HG03457 (cell line): Measurements from ENCODE around the gene PACSIN1.

Experiments used
- ATAC-seq: cut with Tn5 transposase; IDR thresholded peaks from one replicate; pipeline ENCODE4 v1.9.1; 2021; ENCODE audit warnings: moderate number of reproducible peaks; ENCODE audit not compliant: unreplicated experiment

The PACSIN1 gene

GRCh38 chr6:34560366-34561226 lies 94.7 kb downstream of the PACSIN1 start:
- ATAC-seq: no peak

- ATAC-seq: no peak
These were observed 95.3 kb downstream of the PACSIN1 start for GRCh38 chr6:34561227-34561530.

DNA sequence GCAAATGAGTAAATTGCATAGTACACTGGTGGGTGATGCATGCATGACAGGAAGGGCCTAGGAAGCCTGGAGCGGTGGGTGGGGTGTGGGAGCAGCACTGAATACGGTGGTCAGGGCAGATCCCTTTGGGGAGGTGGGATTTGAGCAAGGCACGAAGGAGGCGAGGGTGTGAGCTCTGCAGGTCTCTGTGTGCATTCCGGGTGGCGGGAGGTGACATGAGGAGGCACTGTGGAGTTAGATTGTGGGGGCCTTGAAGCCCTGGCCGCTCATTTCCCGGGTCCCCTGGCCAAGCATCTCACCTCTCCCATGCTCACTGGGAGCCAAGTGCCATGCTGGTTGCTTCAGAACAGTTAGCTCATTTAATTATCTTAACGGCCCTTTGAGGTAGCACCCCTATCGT lies 96.5 kb downstream of the PACSIN1 start:
- ATAC-seq: no peak

GRCh38 chr6:34562861-34563512 lies 97.1 kb downstream of the PACSIN1 start:
- ATAC-seq: no peak

DNA sequence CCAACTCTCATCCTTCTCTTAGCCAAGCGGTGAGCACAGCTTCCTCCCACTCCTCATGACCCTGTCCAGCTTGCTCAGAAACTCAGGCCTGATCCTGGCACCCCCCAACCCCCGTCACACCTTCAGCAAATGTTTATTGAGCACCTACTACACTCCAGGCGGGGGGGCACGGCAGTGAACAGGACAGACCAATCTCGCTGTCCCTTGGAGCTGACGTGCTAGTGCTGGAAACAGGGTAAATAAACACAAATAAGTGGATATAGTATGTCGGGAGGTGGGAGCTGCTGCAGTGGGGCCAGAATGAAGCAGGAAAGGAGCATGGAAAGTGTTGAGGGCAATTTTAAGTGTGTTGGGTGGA lies 97.6 kb downstream of the PACSIN1 start:
- ATAC-seq: no peak

- ATAC-seq: no peak
These were observed 98.3 kb downstream of the PACSIN1 start for GRCh38 chr6:34564181-34564580.

- no peak for ATAC-seq
These were observed 99.9 kb downstream of the PACSIN1 start for GRCh38 chr6:34565722-34566137.

DNA sequence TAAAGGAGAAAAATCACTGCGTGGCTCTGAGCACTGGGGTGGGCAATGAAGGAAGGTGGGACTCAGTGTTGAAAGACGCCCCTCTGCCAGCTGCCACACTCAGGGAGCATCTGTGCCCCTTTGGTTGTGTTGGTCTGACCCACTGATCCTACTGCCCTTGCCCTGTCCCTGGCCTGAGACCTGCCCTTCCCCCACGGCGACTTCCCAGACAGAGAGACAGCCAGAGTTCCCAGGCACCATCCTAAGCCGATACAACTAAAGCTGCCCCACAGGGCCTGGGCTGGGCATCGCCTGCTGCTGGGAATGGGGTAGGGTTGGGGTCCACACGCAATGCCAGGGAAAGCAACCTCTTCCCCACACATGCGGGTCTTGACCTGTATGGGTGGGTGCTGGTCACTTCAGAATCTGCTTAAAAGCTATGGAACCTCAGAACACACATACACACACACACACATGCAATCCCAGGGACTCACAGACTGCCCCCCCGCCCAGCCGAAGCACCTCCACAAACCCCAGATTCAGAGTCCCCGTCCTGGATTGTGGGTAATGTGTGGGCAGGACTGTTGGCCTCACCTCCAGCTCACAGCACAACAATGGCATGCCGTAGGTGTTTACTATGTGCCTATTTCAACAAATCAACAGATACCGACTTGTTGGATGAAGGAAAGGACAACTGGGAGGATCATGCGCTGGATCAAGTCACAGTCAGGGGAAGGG lies 101.1 kb downstream of the PACSIN1 start:
- no peak for ATAC-seq

- ATAC-seq: no peak
These were observed 102.7 kb downstream of the PACSIN1 start for GRCh38 chr6:34568341-34569201.

DNA sequence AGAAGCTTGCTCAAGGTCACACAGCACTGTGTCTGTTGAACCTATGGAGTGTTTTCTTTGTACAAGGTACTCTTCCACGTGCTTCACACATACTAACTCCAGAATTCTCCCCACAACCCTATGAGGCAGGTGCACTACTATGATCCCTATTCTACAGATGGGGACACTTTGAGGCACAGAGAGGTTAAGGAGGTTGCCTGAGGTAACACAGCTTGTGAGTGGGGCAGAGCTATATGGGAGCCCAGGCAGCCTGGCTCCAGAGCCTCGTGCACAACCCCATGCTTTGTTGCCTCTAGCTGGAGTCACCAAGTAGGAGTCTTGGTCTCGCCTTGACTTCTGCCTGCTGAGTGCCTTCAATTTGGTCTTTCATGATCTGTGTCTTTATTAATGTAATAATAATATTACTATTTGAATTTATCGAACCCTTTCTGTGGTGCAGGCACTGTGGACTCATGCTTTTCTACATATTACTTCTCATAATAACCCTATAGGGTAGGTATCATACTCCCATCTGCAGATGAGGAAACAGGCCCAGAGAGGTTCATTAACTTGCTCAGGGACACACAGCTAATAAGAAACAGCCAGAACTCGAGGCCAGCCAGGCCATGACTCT lies 103.6 kb downstream of the PACSIN1 start:
- ATAC-seq: no peak

DNA sequence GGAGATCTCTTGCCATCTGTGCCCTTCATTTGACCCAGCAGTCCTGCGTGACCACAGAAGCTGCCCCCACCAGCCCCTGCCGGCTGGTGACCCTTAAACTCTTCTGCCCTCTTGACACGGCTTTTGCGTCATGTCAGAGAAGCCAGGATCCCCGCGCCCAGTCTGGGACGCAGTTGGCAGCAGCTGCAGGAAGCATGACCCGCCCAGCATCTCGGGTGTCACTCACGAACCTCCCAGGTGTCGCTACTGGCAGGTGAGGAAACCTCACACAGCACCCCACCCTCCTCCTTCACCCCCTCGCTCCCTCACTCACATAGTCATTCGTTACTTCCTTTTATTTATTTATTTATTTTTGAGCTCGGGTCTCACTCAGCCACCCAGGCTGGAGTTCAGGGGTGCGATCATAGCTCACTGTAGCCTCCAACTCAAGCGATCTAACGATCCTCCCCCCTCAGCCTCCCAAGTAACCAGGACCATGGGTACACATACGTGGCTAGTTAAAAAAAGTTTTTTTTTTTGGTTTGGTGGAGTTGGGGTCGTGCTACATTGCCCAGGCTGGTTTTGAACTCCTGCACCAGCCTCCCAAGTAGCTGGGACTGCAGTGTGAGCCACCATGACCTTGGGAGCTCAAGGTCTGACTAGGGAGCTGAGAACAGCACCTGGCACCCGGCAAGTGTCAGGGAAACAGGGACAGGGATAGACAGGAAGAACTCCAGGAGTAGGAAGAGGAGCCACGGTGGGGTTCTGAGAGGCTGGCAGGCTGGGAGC lies 104.4 kb downstream of the PACSIN1 start:
- ATAC-seq: no peak

DNA sequence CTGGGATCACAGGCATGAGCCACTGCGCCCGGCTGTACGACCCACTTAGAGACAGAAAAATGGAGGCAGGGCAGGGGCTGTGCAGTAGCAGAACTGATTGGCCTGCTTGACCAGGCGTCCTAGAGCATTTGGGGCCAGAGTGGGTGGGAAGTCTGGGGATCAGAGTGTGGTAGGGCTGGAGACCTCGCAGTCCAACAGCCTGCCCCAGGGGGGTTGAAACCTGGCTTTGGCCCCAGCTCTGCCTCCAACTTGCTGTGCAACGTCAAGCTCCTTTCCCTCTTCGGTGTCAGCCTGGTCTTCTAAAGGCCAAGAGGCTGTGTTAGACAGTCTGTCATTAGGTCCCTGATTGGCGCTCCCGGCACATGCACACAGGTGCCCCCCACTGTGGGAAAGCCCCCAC lies 105.5 kb downstream of the PACSIN1 start:
- ATAC-seq: no peak

DNA sequence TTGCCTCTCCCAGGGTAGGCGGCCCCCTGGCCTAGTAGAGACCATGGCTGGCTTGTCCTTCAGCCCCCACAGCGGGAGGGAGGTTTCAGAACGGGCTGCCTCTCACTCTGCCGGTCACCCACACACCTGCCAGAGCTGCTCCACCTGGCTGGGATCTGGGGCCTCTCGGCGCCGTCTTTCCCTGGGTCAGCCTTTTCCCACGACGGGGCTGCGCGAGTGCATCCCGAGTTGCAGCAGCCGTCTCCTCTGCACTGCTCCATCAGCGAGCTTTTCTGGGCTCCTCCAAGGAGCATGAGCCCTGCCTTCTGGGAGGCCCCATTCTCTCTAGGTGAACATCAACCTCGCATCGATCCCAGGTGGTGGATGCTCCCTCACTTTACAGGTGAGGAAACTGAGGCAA lies 106.1 kb downstream of the PACSIN1 start:
- ATAC-seq: no peak

- ATAC-seq: no peak
These were observed 106.7 kb downstream of the PACSIN1 start for GRCh38 chr6:34572585-34572984.

- ATAC-seq: no peak
These were observed 107.8 kb downstream of the PACSIN1 start for GRCh38 chr6:34573567-34574183.

- ATAC-seq: no peak
These were observed 108.9 kb downstream of the PACSIN1 start for GRCh38 chr6:34574647-34575293.

DNA sequence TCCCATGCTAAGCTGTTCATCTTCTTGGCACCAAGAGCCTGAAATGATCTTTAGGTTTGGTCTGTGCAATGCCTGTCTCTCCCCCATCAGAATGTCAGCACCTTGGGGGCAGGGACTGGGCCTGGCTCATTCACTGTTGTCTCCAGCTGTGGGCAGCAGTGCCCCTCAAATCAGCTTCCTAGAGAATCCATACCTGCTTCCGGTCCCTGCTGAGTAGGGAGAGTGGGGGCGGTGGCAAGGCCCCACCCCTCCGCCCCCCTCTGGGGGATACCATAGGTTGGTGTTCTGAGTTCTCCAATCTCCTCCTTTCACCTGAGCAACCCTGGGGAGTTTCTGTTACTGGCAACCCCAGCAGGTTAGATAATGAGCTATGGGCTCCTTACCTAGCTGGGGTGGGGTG lies 109.5 kb downstream of the PACSIN1 start:
- no peak for ATAC-seq

GRCh38 chr6:34576286-34576955 lies 110.5 kb downstream of the PACSIN1 start:
- ATAC-seq: no peak
